Endothelial cell of umbilical vein (primary cell): Measurements from ENCODE around the gene AQP7. TPM values are rescaled to one million over a fixed set of nuclear protein-coding genes. Genes with fewer than 3 reads are reported as not detected.

ENCODE experiments used
- BruUV-seq: library from RNA; stranded (reverse); fragments of 400-500 nt; replicated peaks from 2 replicates; lab custom pipeline; 2021; lab: Mats Ljungman, UMichigan
- CTCF ChIA-PET: fragments of 300-600, 350-600 bp; sonication (Branson Sonifier 250); formaldehyde crosslinking; loops from one replicate; lab custom pipeline; 2021; ENCODE audit warnings: antibody characterized with exemption, inconsistent platforms; lab: Charles Lee
- POLR2A ChIA-PET: fragments of 300-600, 350-600 bp; sonication (Branson Sonifier 250); formaldehyde crosslinking; loops from one replicate; lab custom pipeline; 2021; ENCODE audit warnings: antibody characterized with exemption, inconsistent platforms; lab: Charles Lee
- DNase-seq: peaks from one replicate; pipeline ENCODE4 v3.0.0-alpha.2; 2011; ENCODE audit warnings: low read depth, low spot score
- FAIRE-seq: peaks from 2 replicates; lab custom pipeline; 2011; peaks lifted over from hg19 to GRCh38; lab: Jason Lieb, UNC
- H2AFZ ChIP-seq: 2 replicates; pipeline ENCODE4 v1.6.0; 2012; ENCODE audit warnings: low read depth, low read length, control low read depth, inconsistent platforms
- H3K27ac ChIP-seq: 2 replicates; pipeline ENCODE4 v1.5.1; 2011; ENCODE audit warnings: low read depth, mild to moderate bottlenecking, control low read depth, low read length, moderate library complexity; ENCODE audit not compliant: insufficient read depth
- H3K27me3 ChIP-seq, 2 experiments: 2 replicates each; pipeline versions ENCODE4 v1.6.0 to v1.6.1; 2011; ENCODE audit warnings: low read length in 2 of 2, mixed read lengths in 1 of 2; ENCODE audit not compliant: control insufficient read depth in 2 of 2, insufficient read depth in 2 of 2
- H3K36me3 ChIP-seq, 2 experiments: 2 replicates in 1 of 2; 3 replicates in 1 of 2; pipeline ENCODE4 v1.5.1; 2011; ENCODE audit warnings: low read length in 2 of 2, mild to moderate bottlenecking in 1 of 2, moderate library complexity in 1 of 2; ENCODE audit not compliant: control insufficient read depth in 2 of 2, insufficient read depth in 2 of 2; ENCODE audit errors: extremely low read depth in 1 of 2
- H3K4me1 ChIP-seq: 3 replicates; pipeline ENCODE4 v1.5.1; 2011; ENCODE audit warnings: mild to moderate bottlenecking, low read length; ENCODE audit not compliant: control insufficient read depth, insufficient read depth; ENCODE audit errors: extremely low read depth
- H3K4me2 ChIP-seq: 2 replicates; pipeline ENCODE4 v1.6.1; 2011; ENCODE audit warnings: low read length, control low read depth, mixed read lengths; ENCODE audit not compliant: insufficient read depth
- H3K4me3 ChIP-seq, 3 experiments: fragments of 200-600 bp in 1 of 3; sonication (generic), shearing (Covaris generic) in 1 of 3; replicated peaks in 1 of 3; 2 replicates each; pipeline ENCODE4 v1.5.1; 2011 to 2016; ENCODE audit warnings: control low read depth in 3 of 3, low read length in 3 of 3, mild to moderate bottlenecking in 2 of 3, inconsistent platforms in 1 of 3, low read depth in 1 of 3, moderate library complexity in 1 of 3; ENCODE audit not compliant: insufficient read depth in 1 of 3
- H3K79me2 ChIP-seq: 2 replicates; pipeline ENCODE4 v1.6.0; 2012; ENCODE audit warnings: low read length, inconsistent platforms; ENCODE audit not compliant: control insufficient read depth, insufficient read depth
- H3K9ac ChIP-seq: replicated peaks from 2 replicates; pipeline ENCODE3; 2011; ENCODE audit warnings: low read length, control low read depth; ENCODE audit not compliant: insufficient read depth; ENCODE audit errors: extremely low read depth
- H3K9me1 ChIP-seq: replicated peaks from 3 replicates; pipeline ENCODE4 v1.6.0; 2011; ENCODE audit warnings: mild to moderate bottlenecking, low read length; ENCODE audit not compliant: control insufficient read depth, insufficient read depth; ENCODE audit errors: extremely low read depth
- H3K9me3 ChIP-seq: replicated peaks from 2 replicates; pipeline ENCODE4 v1.5.1; 2012; ENCODE audit warnings: low read length, inconsistent platforms; ENCODE audit not compliant: control insufficient read depth, insufficient read depth
- H4K20me1 ChIP-seq: replicated peaks from 2 replicates; pipeline ENCODE3; 2011; ENCODE audit warnings: mild to moderate bottlenecking, low read length; ENCODE audit not compliant: control insufficient read depth, insufficient read depth; ENCODE audit errors: extremely low read depth
- CTCF ChIP-seq, 2 donors: IDR thresholded peaks; 1 replicate in 1 of 2; 2 replicates in 1 of 2; pipeline ENCODE4 v1.5.1; 2011; ENCODE audit warnings: low read length in 2 of 2, mild to moderate bottlenecking in 2 of 2, moderate library complexity in 2 of 2, control low read depth in 1 of 2, inconsistent platforms in 1 of 2, low read depth in 1 of 2; ENCODE audit not compliant: insufficient read depth in 1 of 2; ENCODE audit errors: extremely low read depth in 1 of 2
- EZH2 ChIP-seq: IDR thresholded peaks from 2 replicates; pipeline ENCODE4 v1.6.1; 2012; ENCODE audit warnings: borderline replicate concordance, low read depth, mild to moderate bottlenecking, moderate library complexity, low read length, inconsistent platforms; ENCODE audit not compliant: severe bottlenecking
- FOS ChIP-seq: IDR thresholded peaks from 2 replicates; pipeline ENCODE4 v1.6.1; 2011; ENCODE audit warnings: mild to moderate bottlenecking, low read length, moderate library complexity, borderline replicate concordance; ENCODE audit not compliant: insufficient read depth
- GATA2 ChIP-seq: IDR thresholded peaks from 2 replicates; pipeline ENCODE4 v1.7.0; 2011; ENCODE audit warnings: low read depth, mild to moderate bottlenecking, moderate library complexity, mixed read lengths, low read length; ENCODE audit not compliant: insufficient read length, insufficient read depth
- MAX ChIP-seq: IDR thresholded peaks from 2 replicates; pipeline ENCODE4 v1.6.1; 2011; ENCODE audit not compliant: insufficient read depth, insufficient read length
- POLR2A ChIP-seq: IDR thresholded peaks from 2 replicates; pipeline ENCODE4 v1.6.1; 2012; ENCODE audit warnings: low read depth, mild to moderate bottlenecking, control low read depth, low read length
- dilution Hi-C: fragments of 300-500 bp; cut with MboI; formaldehyde crosslinking; loops from one replicate; pipeline ENCODE4 v1.15.0; 2019; ENCODE audit warnings: low sequenced_read_pairs; ENCODE audit not compliant: extremely low pct_ligation_motif_present
- intact Hi-C: fragments of 100-400 bp; cut with micrococcal nuclease; formaldehyde crosslinking; loops from one replicate; pipeline ENCODE4 v1.10.0; 2022
- polyA plus RNA-seq, 4 experiments: library from polyadenylated mRNA; depleted of rRNA in 3 of 4; stranded (reverse) in 3 of 4; unstranded in 1 of 4; fragments of >200 nt; gene quantifications; 2 replicates each; pipeline versions ENCODE4 v1.2.1 to v1.2.3, GENCODE V29; 2011 to 2012; ENCODE audit warnings: missing spikeins in 1 of 4
- total RNA-seq: library from RNA; stranded (reverse); gene quantifications from 2 replicates; pipeline ENCODE4 v1.2.3, GENCODE V29; 2021

The AQP7 gene
- total and polyA plus RNA-seq, 2 donors (not counting 3 experiments of a cell fraction or from before 2014, with no cell fraction given): 3.7 TPM; not detected in 1

GRCh38 chr9:33449715-33450114 is 47.3 kb upstream of the AQP7 start:
- TF ChIP-seq MAX (no peak), FOS (no peak), CTCF (IDR thresholded peaks at IDR 0.05; ENCODE audit: extremely low read depth in 1 of 2, insufficient read depth in 1 of 2, low read depth in 1 of 2, low read length in 2 of 2) (no peak), EZH2 (no peak), POLR2A (no peak), GATA2 (no peak)
- H3K79me2 ChIP-seq: no peaks in the 10 kb centered on the region
- no peaks in the 10 kb centered on the region for H3K36me3 ChIP-seq
- no peak overlapping the region for H2AFZ ChIP-seq
- dilution Hi-C loops: no loop called here
- H3K9me3 ChIP-seq: no peaks in the 10 kb centered on the region
- intact Hi-C loops: loop anchor here (5.0 kb wide), 1 partner anchor 42 kb away; no protein-coding TSS in a partner anchor
- H4K20me1 ChIP-seq: no peaks in the 10 kb centered on the region
- ChIA-PET CTCF (interaction anchor here (1.0 to 5.5 kb wide), 3 partner anchors 9 to 75 kb away, joined by 3 to 121 read pairs (median 119); no protein-coding TSS in a partner anchor), POLR2A (no interaction called here)
- FAIRE-seq (no peak), DNase-seq (no peak)
- H3K27me3 ChIP-seq: peaks cover 0 to 2% of the 10 kb centered on the region in 2 experiments
- H3K4me1 ChIP-seq: peaks cover 16% of the 10 kb centered on the region
- no peaks in the 10 kb centered on the region for H3K9me1 ChIP-seq
- H3K4me3 ChIP-seq: no peak overlapping the region
- H3K27ac ChIP-seq: no peak overlapping the region
- H3K4me2 ChIP-seq: no peak overlapping the region
- BruUV-seq: no TSS peak
- no peak overlapping the region for H3K9ac ChIP-seq
